Mammary epithelial cell (primary cell): ENCODE data around the gene BCR.

ENCODE experiments used
- CTCF ChIP-seq, 2 donors: IDR thresholded peaks in 1 of 2; conservative IDR thresholded peaks in 1 of 2; 2 replicates each; pipeline ENCODE4 v1.5.1; 2011 to 2012; ENCODE audit warnings: inconsistent platforms in 2 of 2, low read length in 2 of 2, mild to moderate bottlenecking in 2 of 2, control low read depth in 1 of 2, low read depth in 1 of 2; ENCODE audit not compliant: insufficient read depth in 1 of 2; ENCODE audit errors: extremely low read depth in 1 of 2
- EZH2 ChIP-seq: IDR thresholded peaks from 2 replicates; pipeline ENCODE4 v1.6.1; 2012; ENCODE audit warnings: low read length, inconsistent platforms, borderline replicate concordance

GRCh38 chr22:23276656-23277582, 96.6 kb downstream of the BCR start:
- TF ChIP-seq CTCF (conservative IDR thresholded peaks at IDR 0.05 in 1 of 2, IDR thresholded peaks at IDR 0.05 in 1 of 2; ENCODE audit: extremely low read depth in 1 of 2, insufficient read depth in 1 of 2, low read depth in 1 of 2, low read length in 2 of 2) (no peak), EZH2 (no peak)
